Endothelial cell of umbilical vein (primary cell): ENCODE results near the gene SLC46A1. TPM values are rescaled to one million over a fixed set of nuclear protein-coding genes. Genes with fewer than 3 reads are reported as not detected.

Source experiments
- BruUV-seq: library from RNA; stranded (reverse); fragments of 400-500 nt; replicated peaks from 2 replicates; lab custom pipeline; 2021; lab: Mats Ljungman, UMichigan
- CTCF ChIA-PET: fragments of 300-600, 350-600 bp; sonication (Branson Sonifier 250); formaldehyde crosslinking; loops from one replicate; lab custom pipeline; 2021; ENCODE audit warnings: antibody characterized with exemption, inconsistent platforms; lab: Charles Lee
- POLR2A ChIA-PET: fragments of 300-600, 350-600 bp; sonication (Branson Sonifier 250); formaldehyde crosslinking; loops from one replicate; lab custom pipeline; 2021; ENCODE audit warnings: antibody characterized with exemption, inconsistent platforms; lab: Charles Lee
- DNase-seq: peaks from one replicate; pipeline ENCODE4 v3.0.0-alpha.2; 2011; ENCODE audit warnings: low read depth, low spot score
- FAIRE-seq: peaks from 2 replicates; lab custom pipeline; 2011; peaks lifted over from hg19 to GRCh38; lab: Jason Lieb, UNC
- H2AFZ ChIP-seq: 2 replicates; pipeline ENCODE4 v1.6.0; 2012; ENCODE audit warnings: low read depth, low read length, control low read depth, inconsistent platforms
- H3K27ac ChIP-seq: 2 replicates; pipeline ENCODE4 v1.5.1; 2011; ENCODE audit warnings: low read depth, mild to moderate bottlenecking, control low read depth, low read length, moderate library complexity; ENCODE audit not compliant: insufficient read depth
- H3K27me3 ChIP-seq, 2 experiments: 2 replicates each; pipeline versions ENCODE4 v1.6.0 to v1.6.1; 2011; ENCODE audit warnings: low read length in 2 of 2, mixed read lengths in 1 of 2; ENCODE audit not compliant: control insufficient read depth in 2 of 2, insufficient read depth in 2 of 2
- H3K36me3 ChIP-seq, 2 experiments: 2 replicates in 1 of 2; 3 replicates in 1 of 2; pipeline ENCODE4 v1.5.1; 2011; ENCODE audit warnings: low read length in 2 of 2, mild to moderate bottlenecking in 1 of 2, moderate library complexity in 1 of 2; ENCODE audit not compliant: control insufficient read depth in 2 of 2, insufficient read depth in 2 of 2; ENCODE audit errors: extremely low read depth in 1 of 2
- H3K4me1 ChIP-seq: 3 replicates; pipeline ENCODE4 v1.5.1; 2011; ENCODE audit warnings: mild to moderate bottlenecking, low read length; ENCODE audit not compliant: control insufficient read depth, insufficient read depth; ENCODE audit errors: extremely low read depth
- H3K4me2 ChIP-seq: 2 replicates; pipeline ENCODE4 v1.6.1; 2011; ENCODE audit warnings: low read length, control low read depth, mixed read lengths; ENCODE audit not compliant: insufficient read depth
- H3K4me3 ChIP-seq, 3 experiments: fragments of 200-600 bp in 1 of 3; sonication (generic), shearing (Covaris generic) in 1 of 3; replicated peaks in 1 of 3; 2 replicates each; pipeline ENCODE4 v1.5.1; 2011 to 2016; ENCODE audit warnings: control low read depth in 3 of 3, low read length in 3 of 3, mild to moderate bottlenecking in 2 of 3, inconsistent platforms in 1 of 3, low read depth in 1 of 3, moderate library complexity in 1 of 3; ENCODE audit not compliant: insufficient read depth in 1 of 3
- H3K79me2 ChIP-seq: 2 replicates; pipeline ENCODE4 v1.6.0; 2012; ENCODE audit warnings: low read length, inconsistent platforms; ENCODE audit not compliant: control insufficient read depth, insufficient read depth
- H3K9ac ChIP-seq: replicated peaks from 2 replicates; pipeline ENCODE3; 2011; ENCODE audit warnings: low read length, control low read depth; ENCODE audit not compliant: insufficient read depth; ENCODE audit errors: extremely low read depth
- H3K9me1 ChIP-seq: replicated peaks from 3 replicates; pipeline ENCODE4 v1.6.0; 2011; ENCODE audit warnings: mild to moderate bottlenecking, low read length; ENCODE audit not compliant: control insufficient read depth, insufficient read depth; ENCODE audit errors: extremely low read depth
- H3K9me3 ChIP-seq: replicated peaks from 2 replicates; pipeline ENCODE4 v1.5.1; 2012; ENCODE audit warnings: low read length, inconsistent platforms; ENCODE audit not compliant: control insufficient read depth, insufficient read depth
- H4K20me1 ChIP-seq: replicated peaks from 2 replicates; pipeline ENCODE3; 2011; ENCODE audit warnings: mild to moderate bottlenecking, low read length; ENCODE audit not compliant: control insufficient read depth, insufficient read depth; ENCODE audit errors: extremely low read depth
- GATA2 ChIP-seq: IDR thresholded peaks from 2 replicates; pipeline ENCODE4 v1.7.0; 2011; ENCODE audit warnings: low read depth, mild to moderate bottlenecking, moderate library complexity, mixed read lengths, low read length; ENCODE audit not compliant: insufficient read length, insufficient read depth
- MYC ChIP-seq: IDR thresholded peaks from one replicate; pipeline ENCODE4 v1.6.1; 2011; ENCODE audit warnings: mild to moderate bottlenecking, low read depth, low read length
- POLR2A ChIP-seq: IDR thresholded peaks from 2 replicates; pipeline ENCODE4 v1.6.1; 2012; ENCODE audit warnings: low read depth, mild to moderate bottlenecking, control low read depth, low read length
- POLR2AphosphoS5 ChIP-seq: IDR thresholded peaks from 2 replicates; pipeline ENCODE4 v1.6.1; 2012; ENCODE audit warnings: low read depth, mild to moderate bottlenecking, control low read depth, low read length, moderate library complexity; ENCODE audit not compliant: insufficient read depth
- dilution Hi-C: fragments of 300-500 bp; cut with MboI; formaldehyde crosslinking; loops from one replicate; pipeline ENCODE4 v1.15.0; 2019; ENCODE audit warnings: low sequenced_read_pairs; ENCODE audit not compliant: extremely low pct_ligation_motif_present
- intact Hi-C: fragments of 100-400 bp; cut with micrococcal nuclease; formaldehyde crosslinking; loops from one replicate; pipeline ENCODE4 v1.10.0; 2022
- polyA plus RNA-seq, 4 experiments: library from polyadenylated mRNA; depleted of rRNA in 3 of 4; stranded (reverse) in 3 of 4; unstranded in 1 of 4; fragments of >200 nt; gene quantifications; 2 replicates each; pipeline versions ENCODE4 v1.2.1 to v1.2.3, GENCODE V29; 2011 to 2012; ENCODE audit warnings: missing spikeins in 1 of 4
- total RNA-seq: library from RNA; stranded (reverse); gene quantifications from 2 replicates; pipeline ENCODE4 v1.2.3, GENCODE V29; 2021
- TF ChIP-seq, protein P1 (sequence below): IDR thresholded peaks from 2 replicates; pipeline ENCODE4 v1.6.1; 2011; ENCODE audit not compliant: insufficient read depth, insufficient read length
- TF ChIP-seq, protein P2 (sequence below), 2 donors: IDR thresholded peaks; 1 replicate in 1 of 2; 2 replicates in 1 of 2; pipeline ENCODE4 v1.5.1; 2011; ENCODE audit warnings: low read length in 2 of 2, mild to moderate bottlenecking in 2 of 2, moderate library complexity in 2 of 2, control low read depth in 1 of 2, inconsistent platforms in 1 of 2, low read depth in 1 of 2; ENCODE audit not compliant: insufficient read depth in 1 of 2; ENCODE audit errors: extremely low read depth in 1 of 2

The SLC46A1 gene
- total and polyA plus RNA-seq, 2 donors (not counting 3 experiments of a cell fraction or from before 2014, with no cell fraction given) = 2.6 to 4.1 TPM

DNA sequence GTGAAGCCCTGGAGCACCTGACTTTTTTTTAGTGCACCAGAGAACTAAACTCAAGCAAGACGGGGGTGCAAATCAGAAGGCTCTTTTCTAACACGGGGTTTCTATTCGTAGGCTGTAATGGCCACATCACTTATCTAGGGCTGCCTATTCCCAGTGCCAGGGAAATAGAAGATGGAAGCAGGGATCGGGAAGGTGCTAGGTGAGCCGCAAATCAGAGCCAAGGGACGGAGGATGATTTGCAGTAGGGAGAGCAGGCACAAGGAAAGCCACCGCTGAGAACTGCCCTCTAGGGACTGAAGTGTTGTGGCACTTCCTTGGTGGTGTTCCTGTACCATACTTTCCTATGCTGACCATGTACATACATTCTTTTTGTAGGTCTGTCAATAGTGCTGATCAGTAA is 7.8 kb upstream of the SLC46A1 start:
- POLR2A ChIA-PET = no interaction called here
- TF ChIP-seq POLR2A (no peak), GATA2 (no peak)
- TF ChIP-seq, protein P1, sequence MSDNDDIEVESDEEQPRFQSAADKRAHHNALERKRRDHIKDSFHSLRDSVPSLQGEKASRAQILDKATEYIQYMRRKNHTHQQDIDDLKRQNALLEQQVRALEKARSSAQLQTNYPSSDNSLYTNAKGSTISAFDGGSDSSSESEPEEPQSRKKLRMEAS = no peak
- dilution Hi-C loops (no loop called here), intact Hi-C loops (no loop called here)
- CTCF ChIA-PET = no interaction called here
- Histone ChIP-seq H3K27me3 (peaks cover 14 to 27% of the 10 kb centered on the region in 2 experiments), H3K36me3 (no peaks in the 10 kb centered on the region), H3K4me2 (no peak overlapping the region), H3K79me2 (no peaks in the 10 kb centered on the region), H3K4me1 (no peaks in the 10 kb centered on the region), H2AFZ (no peak overlapping the region), H3K27ac (no peak overlapping the region), H3K4me3 (no peak overlapping the region), H4K20me1 (no peaks in the 10 kb centered on the region), H3K9ac (no peak overlapping the region), H3K9me3 (no peaks in the 10 kb centered on the region), H3K9me1 (no peaks in the 10 kb centered on the region)
- DNase-seq (no peak), FAIRE-seq (no peak)
- BruUV-seq = no TSS peak

DNA sequence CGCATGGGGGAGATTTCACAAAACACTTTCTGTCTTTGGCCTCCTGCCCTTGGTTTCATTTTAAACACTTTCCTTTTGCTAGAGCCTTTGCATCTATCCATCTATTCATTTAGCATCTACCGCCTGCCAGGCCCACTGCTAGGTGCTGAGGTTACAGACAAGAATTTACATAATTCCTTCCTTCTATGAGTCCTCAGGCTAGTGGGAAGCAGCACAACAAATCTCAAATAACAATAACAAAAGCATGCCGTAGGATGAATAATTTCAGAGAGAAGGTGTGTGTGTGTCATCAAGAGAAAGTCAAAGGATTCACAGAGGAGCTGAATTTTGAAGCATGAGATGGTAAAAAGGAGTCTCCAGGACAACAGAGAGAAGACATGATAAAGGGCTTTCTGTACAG is 6.1 kb upstream of the SLC46A1 start:
- no TSS peak for BruUV-seq
- no peak overlapping the region for H3K9ac ChIP-seq
- ChIA-PET POLR2A (no interaction called here), CTCF (no interaction called here)
- H3K79me2 ChIP-seq = no peaks in the 10 kb centered on the region
- H2AFZ ChIP-seq = no peak overlapping the region
- DNase-seq (no peak), FAIRE-seq (no peak)
- no peaks in the 10 kb centered on the region for H3K36me3 ChIP-seq
- no peak overlapping the region for H3K4me2 ChIP-seq
- H3K9me3 ChIP-seq = no peaks in the 10 kb centered on the region
- intact Hi-C loops = no loop called here
- H3K9me1 ChIP-seq = no peaks in the 10 kb centered on the region
- no peaks in the 10 kb centered on the region for H3K4me1 ChIP-seq
- no peak overlapping the region for H3K4me3 ChIP-seq
- no peak overlapping the region for H3K27ac ChIP-seq
- dilution Hi-C loops = no loop called here
- H3K27me3 ChIP-seq = peaks cover 14 to 27% of the 10 kb centered on the region in 2 experiments
- H4K20me1 ChIP-seq = no peaks in the 10 kb centered on the region
- TF ChIP-seq MYC (no peak), POLR2AphosphoS5 (no peak)
- TF ChIP-seq, protein P2, sequence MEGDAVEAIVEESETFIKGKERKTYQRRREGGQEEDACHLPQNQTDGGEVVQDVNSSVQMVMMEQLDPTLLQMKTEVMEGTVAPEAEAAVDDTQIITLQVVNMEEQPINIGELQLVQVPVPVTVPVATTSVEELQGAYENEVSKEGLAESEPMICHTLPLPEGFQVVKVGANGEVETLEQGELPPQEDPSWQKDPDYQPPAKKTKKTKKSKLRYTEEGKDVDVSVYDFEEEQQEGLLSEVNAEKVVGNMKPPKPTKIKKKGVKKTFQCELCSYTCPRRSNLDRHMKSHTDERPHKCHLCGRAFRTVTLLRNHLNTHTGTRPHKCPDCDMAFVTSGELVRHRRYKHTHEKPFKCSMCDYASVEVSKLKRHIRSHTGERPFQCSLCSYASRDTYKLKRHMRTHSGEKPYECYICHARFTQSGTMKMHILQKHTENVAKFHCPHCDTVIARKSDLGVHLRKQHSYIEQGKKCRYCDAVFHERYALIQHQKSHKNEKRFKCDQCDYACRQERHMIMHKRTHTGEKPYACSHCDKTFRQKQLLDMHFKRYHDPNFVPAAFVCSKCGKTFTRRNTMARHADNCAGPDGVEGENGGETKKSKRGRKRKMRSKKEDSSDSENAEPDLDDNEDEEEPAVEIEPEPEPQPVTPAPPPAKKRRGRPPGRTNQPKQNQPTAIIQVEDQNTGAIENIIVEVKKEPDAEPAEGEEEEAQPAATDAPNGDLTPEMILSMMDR (IDR thresholded peaks at IDR 0.05; ENCODE audit: extremely low read depth in 1 of 2, insufficient read depth in 1 of 2, low read depth in 1 of 2, low read length in 2 of 2) = no peak
